Lower leg skin (tissue), 4 donors: Measurements from ENCODE around the gene PCDHGB1. TPM values are rescaled to one million over a fixed set of nuclear protein-coding genes. Genes with fewer than 3 reads are reported as not detected.
A peak's percentile ranks its signal among the peaks of the same experiment; 100 is the strongest.

ENCODE experiments used
- DNase-seq, 2 donors: peaks; one replicate each; pipeline ENCODE4 v3.0.0-alpha.2; 2019; ENCODE audit warnings: low spot score in 2 of 2
- H3K4me3 ChIP-seq: fragments of 200-600 bp; sonication (generic); 2 replicates; pipeline ENCODE4 v1.5.1; 2017; ENCODE audit warnings: mild to moderate bottlenecking, low read depth; ENCODE audit not compliant: poor library complexity, severe bottlenecking
- POLR2A ChIP-seq, 2 donors: fragments of 450-650 bp; IDR thresholded peaks; one replicate each; pipeline ENCODE4 v1.6.1; 2016 to 2017; ENCODE audit warnings: antibody characterized with exemption in 2 of 2, mild to moderate bottlenecking in 1 of 2, moderate library complexity in 1 of 2
- WGBS, 2 donors: methylation state at CpG; one replicate each; pipeline ENCODE4 v1.1.5; 2018; 5-methylcytosine and 5-hydroxymethylcytosine counted together
- intact Hi-C: fragments of 100-400 bp; cut with DNase I; formaldehyde crosslinking; loops from one replicate; pipeline ENCODE4 v1.15.0; 2023; ENCODE audit warnings: low total_unique reads
- total RNA-seq, 4 donors: library from RNA; depleted of rRNA; stranded (reverse); fragments of >200 nt; gene quantifications; one replicate each; pipeline ENCODE4 v1.1.0, GENCODE V29; 2016
- TF ChIP-seq, protein P1 (sequence below), 3 donors: fragments of 450-650 bp; IDR thresholded peaks; one replicate each; pipeline ENCODE4 v1.5.1; 2016; ENCODE audit warnings: antibody characterized with exemption in 3 of 3, mild to moderate bottlenecking in 3 of 3, moderate library complexity in 2 of 3

The PCDHGB1 gene
- total RNA-seq, 4 donors from 2014 or later = 0.30 to 1.3 (median 1.1) TPM

DNA sequence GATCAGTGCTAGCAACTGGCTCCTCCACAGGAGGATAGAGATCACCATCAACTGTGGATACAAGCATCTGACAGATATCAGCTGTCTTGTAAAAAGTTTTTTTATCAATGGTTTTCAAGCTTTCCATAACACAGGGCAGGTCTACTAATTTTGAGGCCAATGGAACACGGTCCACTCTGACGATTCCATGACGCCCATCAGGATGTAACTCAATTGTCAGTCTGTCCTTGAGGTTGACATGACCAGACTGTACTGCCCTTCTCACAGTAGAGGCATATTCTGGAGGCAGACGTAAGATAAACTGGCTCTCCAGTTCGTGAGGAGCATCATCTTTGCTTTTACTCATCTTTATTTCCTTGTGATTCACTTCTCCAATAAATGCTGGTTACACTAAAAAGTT is 30.2 kb upstream of the PCDHGB1 start:
- H3K4me3 ChIP-seq = peak overlapping the region; percentile 82
- intact Hi-C loops = no loop called here

DNA sequence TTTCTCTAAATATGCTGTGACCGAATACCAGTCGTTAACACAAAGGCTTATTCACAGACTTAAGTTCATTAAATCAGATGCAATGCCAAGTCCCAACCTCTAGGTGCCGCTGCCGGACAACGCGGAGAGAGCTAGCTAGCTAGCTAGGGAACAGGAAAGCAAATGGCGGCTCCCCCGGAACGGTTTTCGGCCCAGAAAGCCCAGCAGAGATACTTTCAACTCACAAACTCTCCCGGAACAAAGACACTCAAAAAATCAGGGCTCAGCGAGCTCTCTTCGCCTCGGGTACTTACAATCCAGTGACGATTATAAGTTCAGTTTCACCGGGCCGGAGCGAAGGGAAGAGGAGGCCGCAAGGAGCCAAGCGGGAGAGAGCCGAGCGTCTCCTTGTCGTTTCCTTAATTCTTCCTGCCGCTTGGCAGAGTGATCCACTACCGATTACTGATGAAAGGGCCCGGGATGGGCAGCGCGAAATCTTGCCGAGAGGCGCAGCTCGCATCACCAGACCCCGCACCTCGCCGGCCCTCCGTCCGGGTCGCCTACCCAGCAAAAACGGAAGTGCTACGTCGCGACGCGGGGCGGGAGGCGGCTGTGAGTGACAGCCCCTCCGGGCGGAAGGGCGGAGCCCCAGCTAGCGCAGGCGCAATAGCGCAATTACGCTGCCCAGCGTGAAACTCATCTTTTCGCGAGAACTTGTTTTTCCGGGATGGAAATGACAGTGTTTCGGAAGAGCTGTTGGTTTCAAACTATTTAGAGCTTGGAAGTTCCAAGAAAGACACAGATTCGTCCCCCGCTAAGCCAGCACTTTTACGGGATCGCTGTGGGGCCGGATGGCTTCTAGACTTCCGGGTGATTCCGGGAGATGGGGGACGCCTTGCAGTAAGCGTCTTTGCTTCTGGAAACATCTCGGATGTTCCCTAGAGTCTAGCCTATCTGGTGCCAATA is 29.4 kb upstream of the PCDHGB1 start, which contains the start of gene TAF7:
TAF7 (minus strand) TSS at position 560 of the 945 bp plus-strand sequence. CDS start 740 bp downstream, outside the sequence.
- intact Hi-C loops = no loop called here
- peak; percentile 86 to 97 for DNase-seq
- peak within 1 kb of the TSS; percentile 82 for H3K4me3 ChIP-seq
- TF ChIP-seq POLR2A (IDR thresholded peaks at IDR 0.05) = peak in 1 of 2 donors; percentile 94
- TF ChIP-seq, protein P1, sequence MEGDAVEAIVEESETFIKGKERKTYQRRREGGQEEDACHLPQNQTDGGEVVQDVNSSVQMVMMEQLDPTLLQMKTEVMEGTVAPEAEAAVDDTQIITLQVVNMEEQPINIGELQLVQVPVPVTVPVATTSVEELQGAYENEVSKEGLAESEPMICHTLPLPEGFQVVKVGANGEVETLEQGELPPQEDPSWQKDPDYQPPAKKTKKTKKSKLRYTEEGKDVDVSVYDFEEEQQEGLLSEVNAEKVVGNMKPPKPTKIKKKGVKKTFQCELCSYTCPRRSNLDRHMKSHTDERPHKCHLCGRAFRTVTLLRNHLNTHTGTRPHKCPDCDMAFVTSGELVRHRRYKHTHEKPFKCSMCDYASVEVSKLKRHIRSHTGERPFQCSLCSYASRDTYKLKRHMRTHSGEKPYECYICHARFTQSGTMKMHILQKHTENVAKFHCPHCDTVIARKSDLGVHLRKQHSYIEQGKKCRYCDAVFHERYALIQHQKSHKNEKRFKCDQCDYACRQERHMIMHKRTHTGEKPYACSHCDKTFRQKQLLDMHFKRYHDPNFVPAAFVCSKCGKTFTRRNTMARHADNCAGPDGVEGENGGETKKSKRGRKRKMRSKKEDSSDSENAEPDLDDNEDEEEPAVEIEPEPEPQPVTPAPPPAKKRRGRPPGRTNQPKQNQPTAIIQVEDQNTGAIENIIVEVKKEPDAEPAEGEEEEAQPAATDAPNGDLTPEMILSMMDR (IDR thresholded peaks at IDR 0.05) = peak in 1 of 3 donors; percentile 60
- WGBS, 2 donors = 1 to 2% methylated on average over 67 of the region's 67 CpGs

More for the DNA sequence above, 30.2 kb upstream of the PCDHGB1 start:
- WGBS, 2 donors = 72 to 76% methylated on average over 5 of the region's 5 CpGs
- TF ChIP-seq, protein P1 (IDR thresholded peaks at IDR 0.05) = no peak
- TF ChIP-seq POLR2A (IDR thresholded peaks at IDR 0.05) = no peak
- no peak for DNase-seq

DNA sequence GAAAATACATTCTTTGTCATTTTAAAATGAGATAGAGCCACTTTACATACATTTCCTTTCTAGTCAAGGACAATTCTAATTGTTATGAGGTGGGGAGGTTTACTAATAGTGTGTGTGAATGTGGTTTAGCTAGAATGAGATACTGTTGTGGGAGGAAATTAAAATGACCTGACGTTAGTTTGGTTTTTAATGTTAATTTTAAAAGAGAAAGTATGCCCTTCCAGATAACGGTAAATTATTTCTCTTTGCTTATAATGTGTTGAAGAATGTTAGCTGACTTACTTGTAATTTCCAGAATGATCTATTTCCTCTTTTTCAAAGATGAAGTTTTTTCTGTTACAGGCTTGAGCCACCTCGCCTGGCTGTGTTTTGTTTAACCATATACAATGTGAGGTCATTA is 27.6 kb upstream of the PCDHGB1 start:
- no peak for DNase-seq
- no peak overlapping the region for H3K4me3 ChIP-seq
- WGBS, 2 donors = 86 to 95% methylated on average over 3 of the region's 3 CpGs
- intact Hi-C loops = no loop called here
- no peak for TF ChIP-seq POLR2A (IDR thresholded peaks at IDR 0.05)
- TF ChIP-seq, protein P1 (IDR thresholded peaks at IDR 0.05) = no peak

DNA sequence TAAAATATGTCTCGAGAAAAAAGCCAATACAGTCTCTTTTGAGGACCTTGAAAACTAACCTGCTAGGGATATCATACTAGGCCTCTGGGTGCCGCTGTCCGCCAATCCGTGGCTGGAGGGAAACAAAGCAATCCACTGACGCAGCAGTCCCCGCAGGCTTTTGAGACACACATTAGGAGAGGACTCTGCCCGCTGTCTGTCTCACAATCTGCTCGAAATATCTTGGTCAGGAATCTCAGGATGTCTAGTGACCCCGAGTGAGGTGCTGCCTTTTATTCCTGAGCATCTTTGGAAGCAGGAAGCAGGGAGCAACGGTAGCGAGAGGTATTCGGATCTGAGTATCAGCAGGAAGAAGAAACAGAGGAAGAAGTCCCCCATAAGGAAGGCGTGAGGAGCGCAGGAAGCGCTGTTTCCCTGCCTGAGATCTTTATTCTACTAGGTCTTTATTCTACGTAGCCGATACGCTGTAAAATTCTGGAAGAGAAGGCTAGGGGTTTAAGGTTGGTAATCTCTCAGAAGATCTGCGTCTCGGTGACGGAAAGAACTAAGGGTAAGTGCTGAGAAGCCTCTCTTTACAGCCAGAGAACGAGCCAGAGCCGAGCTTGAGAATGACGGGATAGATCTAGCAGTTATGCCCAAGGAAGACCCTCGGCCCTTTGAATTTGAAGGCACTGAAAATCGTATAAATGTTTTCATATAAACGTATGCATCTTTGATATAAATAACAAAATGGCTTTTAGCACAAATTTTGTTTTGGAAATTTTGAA is 23.6 kb upstream of the PCDHGB1 start:
- WGBS, 2 donors = 11 to 14% methylated on average over 27 of the region's 27 CpGs
- no peak overlapping the region for H3K4me3 ChIP-seq
- intact Hi-C loops = no loop called here
- TF ChIP-seq POLR2A (IDR thresholded peaks at IDR 0.05) = no peak
- TF ChIP-seq, protein P1 (IDR thresholded peaks at IDR 0.05) = no peak
- DNase-seq = peak in 1 of 2 donors; percentile 30

DNA sequence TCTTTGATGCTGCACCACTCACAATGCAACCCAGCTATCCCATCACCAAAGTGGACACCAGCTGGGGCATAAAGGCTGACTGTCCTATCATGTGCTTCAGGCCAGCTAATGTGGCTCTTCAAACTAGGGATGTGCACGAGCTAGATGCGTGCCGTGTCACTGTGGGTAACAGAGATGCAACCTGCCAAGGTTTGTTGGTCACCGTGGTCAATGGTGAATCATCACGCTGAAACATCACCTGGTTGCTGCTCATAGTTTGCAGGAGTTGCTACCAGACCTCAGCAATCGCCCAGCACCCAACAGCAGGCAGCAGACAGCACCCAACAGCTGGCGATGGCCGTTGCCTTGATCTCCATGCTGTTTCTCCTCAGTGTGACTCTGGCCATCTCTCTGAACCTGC is 21.7 kb upstream of the PCDHGB1 start:
- intact Hi-C loops = no loop called here
- WGBS, 2 donors = 78 to 91% methylated on average over 3 to 8 of the region's 8 CpGs
- H3K4me3 ChIP-seq = no peak overlapping the region
- DNase-seq = no peak
- TF ChIP-seq, protein P1 (IDR thresholded peaks at IDR 0.05) = no peak
- TF ChIP-seq POLR2A (IDR thresholded peaks at IDR 0.05) = no peak
